KOPT-K1 (cell line): ENCODE measurements around the gene LTN1.
"Not testable (repeated sequence)": the region's sequence is repeated elsewhere in the genome, so short reads cannot be mapped to it uniquely, and the experiment has no call there.

Source experiments
- H3K27ac ChIP-seq: fragments of 200-600 bp; sonication (generic); 2 replicates; pipeline ENCODE4 v1.5.1; 2016; ENCODE audit warnings: antibody characterized with exemption, mild to moderate bottlenecking, low read depth, low read length; ENCODE audit not compliant: poor library complexity, severe bottlenecking
- H3K36me3 ChIP-seq: fragments of 200-600 bp; sonication (generic); 2 replicates; pipeline ENCODE4 v1.5.1; 2017; ENCODE audit warnings: antibody characterized with exemption, mild to moderate bottlenecking, low read length, moderate library complexity; ENCODE audit not compliant: insufficient read depth
- H3K9me3 ChIP-seq: fragments of 200-600 bp; sonication (generic); 2 replicates; pipeline ENCODE4 v1.5.1; 2017; ENCODE audit warnings: antibody characterized with exemption, low read length, mild to moderate bottlenecking; ENCODE audit not compliant: insufficient read depth, poor library complexity, severe bottlenecking

The LTN1 gene

GRCh38 chr21:28992526-28993292 lies at the start of gene LTN1:
Gene LTN1, minus strand, starts transcription at chr21:28992877. Its CDS starts 72 bp downstream, at chr21:28992805.
- Histone ChIP-seq H3K27ac (peak within 1 kb of the TSS; percentile 68), H3K36me3 (no peaks in the 10 kb centered on the region), H3K9me3 (no peaks in the 10 kb centered on the region)

- Histone ChIP-seq H3K27ac (no peak overlapping the region), H3K36me3 (peaks cover 99% of the 10 kb centered on the region), H3K9me3 (no peaks in the 10 kb centered on the region)
Observed at GRCh38 chr21:29034678-29035077, 42.0 kb upstream of the LTN1 start.

GRCh38 chr21:29033871-29034270 lies 41.2 kb upstream of the LTN1 start:
- H3K27ac ChIP-seq = no peak overlapping the region
- peaks cover 99% of the 10 kb centered on the region for H3K36me3 ChIP-seq
- H3K9me3 ChIP-seq = no peaks in the 10 kb centered on the region

- Histone ChIP-seq H3K9me3 (no peaks in the 10 kb centered on the region), H3K27ac (no peak overlapping the region), H3K36me3 (peaks cover 99% of the 10 kb centered on the region)
Observed at GRCh38 chr21:29033301-29033700, 40.6 kb upstream of the LTN1 start.

- peaks cover 78% of the 10 kb centered on the region for H3K36me3 ChIP-seq
- H3K9me3 ChIP-seq = no peaks in the 10 kb centered on the region
- H3K27ac ChIP-seq = no peak overlapping the region
Observed at GRCh38 chr21:29030909-29031308, 38.2 kb upstream of the LTN1 start.

- Histone ChIP-seq H3K9me3 (no peaks in the 10 kb centered on the region), H3K36me3 (peaks cover 64% of the 10 kb centered on the region), H3K27ac (no peak overlapping the region)
Observed at GRCh38 chr21:29029524-29029923, 36.8 kb upstream of the LTN1 start.

- Histone ChIP-seq H3K9me3 (no peaks in the 10 kb centered on the region), H3K36me3 (peaks cover 22% of the 10 kb centered on the region), H3K27ac (peak overlapping the region; percentile 92)
Observed at GRCh38 chr21:29025328-29025713, 32.6 kb upstream of the LTN1 start.

GRCh38 chr21:29024474-29025327 lies 32.0 kb upstream of the LTN1 start, which contains the start of gene USP16:
Gene USP16, plus strand, starts transcription at chr21:29024668. Its CDS starts 3,246 bp downstream, at chr21:29027914.
- Histone ChIP-seq H3K36me3 (peaks cover 17% of the 10 kb centered on the region), H3K27ac (peak within 1 kb of the TSS; percentile 92), H3K9me3 (no peaks in the 10 kb centered on the region)

- Histone ChIP-seq H3K27ac (no peak overlapping the region), H3K36me3 (no peaks in the 10 kb centered on the region), H3K9me3 (no peaks in the 10 kb centered on the region)
Observed at GRCh38 chr21:29022166-29022565, 29.5 kb upstream of the LTN1 start.

- Histone ChIP-seq H3K36me3 (no peaks in the 10 kb centered on the region), H3K27ac (peak overlapping the region; percentile 93), H3K9me3 (no peaks in the 10 kb centered on the region)
Observed at GRCh38 chr21:29018540-29018939, 25.9 kb upstream of the LTN1 start.

GRCh38 chr21:29017639-29018237 lies 25.1 kb upstream of the LTN1 start:
- Histone ChIP-seq H3K36me3 (no peaks in the 10 kb centered on the region), H3K9me3 (no peaks in the 10 kb centered on the region), H3K27ac (peak overlapping the region; percentile 93)

- H3K27ac ChIP-seq, H3K9me3 ChIP-seq: not testable (repeated sequence)
- peaks cover 21% of the 10 kb centered on the region for H3K36me3 ChIP-seq
Observed at GRCh38 chr21:29011236-29011635, 18.6 kb upstream of the LTN1 start.

GRCh38 chr21:29008367-29008766 lies 15.7 kb upstream of the LTN1 start:
- H3K36me3 ChIP-seq = peaks cover 29% of the 10 kb centered on the region
- no peaks in the 10 kb centered on the region for H3K9me3 ChIP-seq

GRCh38 chr21:29007810-29008209 lies 15.1 kb upstream of the LTN1 start:
- Histone ChIP-seq H3K27ac (no peak overlapping the region), H3K9me3 (no peaks in the 10 kb centered on the region), H3K36me3 (peaks cover 29% of the 10 kb centered on the region)

More at GRCh38 chr21:29008367-29008766, 15.7 kb upstream of the LTN1 start:
- H3K27ac ChIP-seq = no peak overlapping the region

- no peaks in the 10 kb centered on the region for H3K9me3 ChIP-seq
- H3K36me3 ChIP-seq = peaks cover 29% of the 10 kb centered on the region
- H3K27ac ChIP-seq = no peak overlapping the region
Observed at GRCh38 chr21:29007135-29007534, 14.5 kb upstream of the LTN1 start.
